ENCODE results near the gene DHDDS. TPM values are rescaled to one million over a fixed set of nuclear protein-coding genes. Genes with fewer than 3 reads are reported as not detected.

Gene DHDDS
- total and polyA plus RNA-seq, 2 of the 13 experiments (the other 11 are each of a cell fraction or from before 2014, with no cell fraction given): 18.9 to 28.3 TPM

DNA sequence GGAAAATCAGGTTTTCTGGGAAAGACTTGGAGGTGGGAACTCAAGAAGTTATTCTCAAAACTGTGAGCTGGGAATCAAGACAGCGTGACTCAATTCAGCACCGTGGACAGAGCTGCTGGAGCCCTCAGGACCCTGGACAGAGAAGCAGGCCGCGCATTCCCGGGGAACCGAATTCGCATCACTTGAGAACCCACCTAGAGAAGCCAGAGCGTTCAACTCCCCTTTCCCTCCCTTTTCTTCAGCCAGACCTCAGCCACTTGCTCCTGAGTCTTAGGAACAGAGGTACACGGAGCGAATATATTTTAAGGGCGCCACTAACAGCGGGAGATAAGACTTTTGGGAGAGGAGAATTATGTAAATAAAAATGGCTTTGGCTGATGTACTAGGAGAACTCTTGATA is 23.5 kb upstream of the DHDDS start (continued):
- TF ChIP-seq ZNF17 (CRISPR knock-in tag; IDR thresholded peaks at IDR 0.05): peak; percentile 99
- TF ChIP-seq, protein P1, sequence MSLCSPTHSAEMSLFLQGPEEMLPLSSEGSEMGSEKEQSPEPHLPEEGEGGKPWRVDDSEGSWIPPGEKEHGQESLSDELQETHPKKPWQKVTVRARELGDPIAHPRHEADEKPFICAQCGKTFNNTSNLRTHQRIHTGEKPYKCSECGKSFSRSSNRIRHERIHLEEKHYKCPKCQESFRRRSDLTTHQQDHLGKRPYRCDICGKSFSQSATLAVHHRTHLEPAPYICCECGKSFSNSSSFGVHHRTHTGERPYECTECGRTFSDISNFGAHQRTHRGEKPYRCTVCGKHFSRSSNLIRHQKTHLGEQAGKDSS (CRISPR knock-in tag; IDR thresholded peaks at IDR 0.05; ENCODE audit: borderline replicate concordance, low read depth): peak; percentile 99
- TF ChIP-seq HNRNPUL1 (IDR thresholded peaks at IDR 0.05; ENCODE audit: low read depth, low read length): no peak
- peak; percentile 97 for TF ChIP-seq RCOR2 (CRISPR knock-in tag; IDR thresholded peaks at IDR 0.05)
- peak; percentile 100 for TF ChIP-seq NFKBIZ (CRISPR knock-in tag; IDR thresholded peaks at IDR 0.05)
- peak; percentile 99 for TF ChIP-seq ZNF556 (CRISPR knock-in tag; IDR thresholded peaks at IDR 0.05; ENCODE audit: borderline replicate concordance)
- peak; percentile 100 for TF ChIP-seq GPN1 (CRISPR knock-in tag; IDR thresholded peaks at IDR 0.05; ENCODE audit: borderline replicate concordance)
- peak; percentile 100 for TF ChIP-seq SMYD3 (CRISPR knock-in tag; IDR thresholded peaks at IDR 0.05)
- peak; percentile 32; the same call in 1 of the 2 replicates for TF ChIP-seq RFX5 (IDR thresholded peaks at IDR 0.05; ENCODE audit: low read depth, low read length)
- peak; percentile 100 for TF ChIP-seq ZNF570 (CRISPR knock-in tag; IDR thresholded peaks at IDR 0.05; ENCODE audit: borderline replicate concordance)
- TF ChIP-seq KLF11 (CRISPR knock-in tag; IDR thresholded peaks at IDR 0.05): peak; percentile 100
- TF ChIP-seq SYNCRIP (IDR thresholded peaks at IDR 0.05; ENCODE audit: insufficient read depth, low read depth, low read length): no peak
- peak; percentile 100 for TF ChIP-seq HES4 (CRISPR knock-in tag; IDR thresholded peaks at IDR 0.05; ENCODE audit: borderline replicate concordance)
- TF ChIP-seq ZSCAN22 (CRISPR knock-in tag; IDR thresholded peaks at IDR 0.05): peak; percentile 94
- peak; percentile 99 for TF ChIP-seq ZC3H13 (CRISPR knock-in tag; IDR thresholded peaks at IDR 0.05)
- TF ChIP-seq CBX2 (IDR thresholded peaks at IDR 0.05; ENCODE audit: low read depth, low read length): no peak
- TF ChIP-seq CBX2 (CRISPR knock-in tag; IDR thresholded peaks at IDR 0.05; ENCODE audit: low read depth): peak; percentile 99; the same call in 1 of the 2 replicates
- TF ChIP-seq, protein P2, sequence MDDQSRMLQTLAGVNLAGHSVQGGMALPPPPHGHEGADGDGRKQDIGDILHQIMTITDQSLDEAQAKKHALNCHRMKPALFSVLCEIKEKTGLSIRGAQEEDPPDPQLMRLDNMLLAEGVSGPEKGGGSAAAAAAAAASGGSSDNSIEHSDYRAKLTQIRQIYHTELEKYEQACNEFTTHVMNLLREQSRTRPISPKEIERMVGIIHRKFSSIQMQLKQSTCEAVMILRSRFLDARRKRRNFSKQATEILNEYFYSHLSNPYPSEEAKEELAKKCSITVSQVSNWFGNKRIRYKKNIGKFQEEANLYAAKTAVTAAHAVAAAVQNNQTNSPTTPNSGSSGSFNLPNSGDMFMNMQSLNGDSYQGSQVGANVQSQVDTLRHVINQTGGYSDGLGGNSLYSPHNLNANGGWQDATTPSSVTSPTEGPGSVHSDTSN (CRISPR knock-in tag; IDR thresholded peaks at IDR 0.05; ENCODE audit: borderline replicate concordance): peak; percentile 100
- TF ChIP-seq ZNF709 (CRISPR knock-in tag; IDR thresholded peaks at IDR 0.05): peak; percentile 100
- TF ChIP-seq ZNF260 (CRISPR knock-in tag; IDR thresholded peaks at IDR 0.05; ENCODE audit: borderline replicate concordance, low read depth): no peak
- TF ChIP-seq, protein P3, sequence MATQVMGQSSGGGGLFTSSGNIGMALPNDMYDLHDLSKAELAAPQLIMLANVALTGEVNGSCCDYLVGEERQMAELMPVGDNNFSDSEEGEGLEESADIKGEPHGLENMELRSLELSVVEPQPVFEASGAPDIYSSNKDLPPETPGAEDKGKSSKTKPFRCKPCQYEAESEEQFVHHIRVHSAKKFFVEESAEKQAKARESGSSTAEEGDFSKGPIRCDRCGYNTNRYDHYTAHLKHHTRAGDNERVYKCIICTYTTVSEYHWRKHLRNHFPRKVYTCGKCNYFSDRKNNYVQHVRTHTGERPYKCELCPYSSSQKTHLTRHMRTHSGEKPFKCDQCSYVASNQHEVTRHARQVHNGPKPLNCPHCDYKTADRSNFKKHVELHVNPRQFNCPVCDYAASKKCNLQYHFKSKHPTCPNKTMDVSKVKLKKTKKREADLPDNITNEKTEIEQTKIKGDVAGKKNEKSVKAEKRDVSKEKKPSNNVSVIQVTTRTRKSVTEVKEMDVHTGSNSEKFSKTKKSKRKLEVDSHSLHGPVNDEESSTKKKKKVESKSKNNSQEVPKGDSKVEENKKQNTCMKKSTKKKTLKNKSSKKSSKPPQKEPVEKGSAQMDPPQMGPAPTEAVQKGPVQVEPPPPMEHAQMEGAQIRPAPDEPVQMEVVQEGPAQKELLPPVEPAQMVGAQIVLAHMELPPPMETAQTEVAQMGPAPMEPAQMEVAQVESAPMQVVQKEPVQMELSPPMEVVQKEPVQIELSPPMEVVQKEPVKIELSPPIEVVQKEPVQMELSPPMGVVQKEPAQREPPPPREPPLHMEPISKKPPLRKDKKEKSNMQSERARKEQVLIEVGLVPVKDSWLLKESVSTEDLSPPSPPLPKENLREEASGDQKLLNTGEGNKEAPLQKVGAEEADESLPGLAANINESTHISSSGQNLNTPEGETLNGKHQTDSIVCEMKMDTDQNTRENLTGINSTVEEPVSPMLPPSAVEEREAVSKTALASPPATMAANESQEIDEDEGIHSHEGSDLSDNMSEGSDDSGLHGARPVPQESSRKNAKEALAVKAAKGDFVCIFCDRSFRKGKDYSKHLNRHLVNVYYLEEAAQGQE (IDR thresholded peaks at IDR 0.05; ENCODE audit: borderline replicate concordance in 1 of 2, low read depth in 1 of 2, low read length in 2 of 2): peak in 1 of 2 experiments; percentile 100
- peak; percentile 100 for TF ChIP-seq ELF4 (CRISPR knock-in tag; IDR thresholded peaks at IDR 0.05; ENCODE audit: borderline replicate concordance)
- peak; percentile 100 for TF ChIP-seq ZNF747 (CRISPR knock-in tag; IDR thresholded peaks at IDR 0.05; ENCODE audit: borderline replicate concordance)
